AG10803 (cell line): Measurements from ENCODE around the gene ZNF74.
"Not testable (repeated sequence)": the region's sequence is repeated elsewhere in the genome, so short reads cannot be mapped to it uniquely, and the experiment has no call there.

Experiments
- DNase-seq: peaks from one replicate; pipeline ENCODE4 v3.0.0; 2010; ENCODE audit warnings: low read depth
- H3K4me3 ChIP-seq: 2 replicates; pipeline ENCODE4 v1.5.1; 2011; ENCODE audit warnings: mild to moderate bottlenecking, low read length, control low read depth
- TF ChIP-seq, protein P1 (sequence below): conservative IDR thresholded peaks from 2 replicates; pipeline ENCODE4 v1.5.1; 2011; ENCODE audit warnings: mild to moderate bottlenecking, low read length, control low read depth, inconsistent platforms

Gene ZNF74

DNA sequence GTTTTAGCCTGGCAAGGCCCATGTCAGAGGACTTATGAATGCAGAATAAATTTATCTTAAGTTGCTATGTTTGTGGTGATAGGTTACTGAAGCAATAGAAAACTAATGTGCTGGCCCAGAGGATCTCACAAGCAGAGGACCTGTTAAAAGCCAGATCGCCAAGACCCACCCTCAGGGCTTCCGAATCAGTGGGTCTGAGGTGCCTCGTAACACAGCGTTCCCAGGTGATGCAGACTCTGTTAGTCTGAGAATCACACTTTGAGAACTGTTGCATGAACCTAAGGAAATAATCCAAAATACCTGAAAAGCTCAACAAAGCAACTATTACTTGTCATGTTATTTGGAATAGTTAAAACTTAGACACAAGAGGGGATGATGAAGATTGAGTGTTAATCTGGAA is 50.4 kb downstream of the ZNF74 start:
- TF ChIP-seq, protein P1, sequence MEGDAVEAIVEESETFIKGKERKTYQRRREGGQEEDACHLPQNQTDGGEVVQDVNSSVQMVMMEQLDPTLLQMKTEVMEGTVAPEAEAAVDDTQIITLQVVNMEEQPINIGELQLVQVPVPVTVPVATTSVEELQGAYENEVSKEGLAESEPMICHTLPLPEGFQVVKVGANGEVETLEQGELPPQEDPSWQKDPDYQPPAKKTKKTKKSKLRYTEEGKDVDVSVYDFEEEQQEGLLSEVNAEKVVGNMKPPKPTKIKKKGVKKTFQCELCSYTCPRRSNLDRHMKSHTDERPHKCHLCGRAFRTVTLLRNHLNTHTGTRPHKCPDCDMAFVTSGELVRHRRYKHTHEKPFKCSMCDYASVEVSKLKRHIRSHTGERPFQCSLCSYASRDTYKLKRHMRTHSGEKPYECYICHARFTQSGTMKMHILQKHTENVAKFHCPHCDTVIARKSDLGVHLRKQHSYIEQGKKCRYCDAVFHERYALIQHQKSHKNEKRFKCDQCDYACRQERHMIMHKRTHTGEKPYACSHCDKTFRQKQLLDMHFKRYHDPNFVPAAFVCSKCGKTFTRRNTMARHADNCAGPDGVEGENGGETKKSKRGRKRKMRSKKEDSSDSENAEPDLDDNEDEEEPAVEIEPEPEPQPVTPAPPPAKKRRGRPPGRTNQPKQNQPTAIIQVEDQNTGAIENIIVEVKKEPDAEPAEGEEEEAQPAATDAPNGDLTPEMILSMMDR = no peak
- no peak for DNase-seq
- no peak overlapping the region for H3K4me3 ChIP-seq

DNA sequence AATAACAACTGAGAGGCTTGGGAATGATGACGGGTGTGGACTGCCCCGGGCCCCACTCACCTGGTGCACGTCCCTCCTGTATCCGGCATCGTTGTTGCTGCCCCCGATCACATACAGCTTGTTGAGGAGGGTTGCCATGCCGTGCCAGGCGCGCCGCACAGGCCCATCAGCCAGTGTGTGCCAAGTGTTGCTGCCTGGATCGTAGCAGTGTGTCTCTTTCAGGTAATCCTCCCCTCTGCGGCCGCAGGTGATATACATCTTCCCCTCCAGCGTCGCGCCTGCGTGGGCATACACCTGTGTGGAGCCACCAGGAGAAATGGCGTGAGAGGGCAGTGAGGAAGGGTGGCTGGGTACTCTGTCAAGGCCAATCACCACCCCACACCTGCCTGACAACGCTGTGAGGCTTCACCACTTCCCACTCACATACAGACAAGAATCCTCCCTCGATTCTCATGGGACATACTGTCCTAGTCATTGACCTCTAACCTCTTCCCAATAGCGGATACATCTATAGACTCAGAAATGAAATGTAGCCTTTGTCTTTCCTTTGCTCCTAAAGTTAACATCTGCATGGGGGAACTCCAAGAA is 52.5 kb downstream of the ZNF74 start:
- TF ChIP-seq, protein P1 = no peak
- H3K4me3 ChIP-seq = no peak overlapping the region
- DNase-seq = no peak

DNA sequence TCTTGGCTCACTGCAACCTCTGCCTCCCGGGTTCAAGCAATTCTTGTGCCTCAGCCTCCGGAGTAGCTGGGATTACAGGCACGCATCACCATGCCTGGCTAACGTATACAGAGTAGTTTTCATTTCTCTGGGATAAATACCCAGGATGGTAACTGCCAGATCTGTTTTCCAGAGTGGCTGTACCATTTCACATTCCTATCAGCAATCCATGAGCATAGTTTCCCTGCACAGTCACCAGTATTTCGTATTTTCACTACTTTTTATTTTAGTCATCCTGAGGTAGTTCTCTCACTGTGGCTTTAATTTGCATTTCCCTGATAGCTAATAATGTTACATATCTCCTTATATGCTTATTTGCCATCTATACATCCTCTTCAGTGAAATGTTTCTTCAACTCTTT is 54.7 kb downstream of the ZNF74 start:
- TF ChIP-seq, protein P1 = no peak
- DNase-seq = no peak
- H3K4me3 ChIP-seq = no peak overlapping the region

DNA sequence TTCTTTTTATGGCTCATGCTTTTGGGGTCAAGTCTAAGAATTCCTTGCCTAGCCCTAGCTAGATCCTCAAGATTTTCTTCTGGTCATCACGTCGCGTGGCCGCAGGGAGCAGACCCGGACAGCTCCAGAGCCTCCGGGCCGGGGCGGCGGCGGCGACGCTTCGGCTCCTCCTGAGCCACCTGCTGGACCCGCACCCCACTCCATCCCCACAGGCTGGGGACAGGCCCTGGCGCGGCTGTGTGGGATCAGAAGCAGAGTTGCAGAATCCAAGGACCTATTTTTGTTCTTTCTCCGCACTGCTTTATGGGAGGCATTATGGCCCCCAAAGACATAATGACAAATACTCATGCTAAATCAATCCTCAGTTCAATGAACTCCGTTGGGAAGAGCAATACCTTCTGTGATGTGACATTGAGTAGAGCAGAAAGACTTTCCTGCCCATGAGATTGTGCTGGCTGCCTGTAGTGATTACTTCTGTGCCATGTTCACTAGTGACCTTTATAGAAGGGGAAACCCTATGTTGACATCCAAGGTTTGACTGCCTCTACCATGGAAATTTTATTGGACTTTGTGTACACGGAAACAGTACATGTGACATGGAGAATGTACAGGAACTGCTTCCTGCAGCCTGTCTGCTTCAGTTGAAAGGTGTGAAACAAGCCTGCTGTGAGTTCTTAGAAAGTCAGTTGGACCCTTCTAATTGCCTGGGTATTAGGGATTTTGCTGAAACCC is 56.0 kb downstream of the ZNF74 start:
- DNase-seq = no peak
- H3K4me3 ChIP-seq = no peak overlapping the region
- TF ChIP-seq, protein P1 = no peak

DNA sequence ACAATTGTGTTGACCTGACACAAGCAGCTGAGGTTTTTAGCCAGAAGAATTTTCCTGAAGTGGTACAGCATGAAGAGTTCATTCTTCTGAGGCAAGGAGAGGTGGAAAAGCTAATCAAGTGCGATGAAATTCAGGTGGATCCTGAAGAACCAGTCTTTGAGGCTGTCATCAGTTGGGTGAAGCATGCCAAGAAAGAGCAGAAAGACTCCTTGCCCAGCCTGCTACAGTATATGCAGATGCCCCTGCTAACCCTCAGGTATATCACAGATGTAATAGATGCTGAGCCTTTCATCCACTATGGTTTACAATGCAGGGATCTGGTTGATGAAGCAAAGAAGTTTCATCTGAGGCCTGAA is 56.6 kb downstream of the ZNF74 start:
- DNase-seq = no peak
- TF ChIP-seq, protein P1 = no peak
- no peak overlapping the region for H3K4me3 ChIP-seq

DNA sequence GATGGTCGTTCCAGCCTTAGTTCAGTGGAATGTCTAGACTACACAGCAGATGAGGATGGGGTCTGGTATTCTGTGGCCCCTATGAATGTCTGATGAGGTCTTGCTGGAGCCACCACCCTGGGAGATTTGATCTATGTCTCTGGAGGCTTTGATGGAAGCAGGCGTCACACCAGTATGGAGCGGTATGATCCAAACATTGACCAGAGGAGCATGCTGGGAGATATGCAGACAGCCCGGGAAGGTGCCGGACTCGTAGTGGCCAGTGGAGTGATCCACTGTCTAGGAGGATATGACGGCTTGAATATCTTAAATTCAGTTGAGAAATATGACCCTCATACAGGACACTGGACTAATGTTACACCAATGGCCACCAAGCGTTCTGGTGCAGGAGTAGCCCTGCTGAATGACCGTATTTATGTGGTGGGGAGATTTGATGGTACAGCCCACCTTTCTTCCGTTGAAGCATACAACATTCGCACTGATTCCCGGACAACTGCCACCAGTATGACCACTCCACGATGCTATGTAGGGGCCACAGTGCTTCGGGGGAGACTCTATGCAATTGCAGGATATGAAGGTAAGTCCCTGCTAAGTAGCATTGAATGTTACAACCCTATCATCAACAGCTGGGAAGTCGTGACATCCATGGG is 57.3 kb downstream of the ZNF74 start:
- H3K4me3 ChIP-seq, DNase-seq: not testable (repeated sequence)

DNA sequence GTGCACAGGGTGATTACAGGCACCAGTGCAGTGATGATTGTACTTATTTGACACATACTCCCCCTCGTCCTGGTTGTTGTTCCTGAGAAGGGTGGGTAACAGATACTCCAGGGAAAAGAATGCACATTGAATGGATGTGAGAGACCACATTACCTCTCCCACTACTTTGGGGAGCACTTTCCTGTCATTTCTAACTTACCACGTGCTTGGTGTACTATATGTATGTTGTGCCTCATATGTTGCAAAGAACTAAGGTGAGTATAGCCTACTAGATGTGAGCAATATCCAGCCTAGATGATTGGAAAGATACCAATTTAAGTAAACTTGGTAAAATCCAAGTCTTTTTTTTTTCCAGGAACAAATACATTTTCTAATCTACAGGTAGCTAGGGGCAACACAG is 58.0 kb downstream of the ZNF74 start:
- TF ChIP-seq, protein P1 = no peak
- no peak for DNase-seq
- H3K4me3 ChIP-seq = no peak overlapping the region
